ENCODE measurements around the gene EPN1.

EPN1 gene

DNA sequence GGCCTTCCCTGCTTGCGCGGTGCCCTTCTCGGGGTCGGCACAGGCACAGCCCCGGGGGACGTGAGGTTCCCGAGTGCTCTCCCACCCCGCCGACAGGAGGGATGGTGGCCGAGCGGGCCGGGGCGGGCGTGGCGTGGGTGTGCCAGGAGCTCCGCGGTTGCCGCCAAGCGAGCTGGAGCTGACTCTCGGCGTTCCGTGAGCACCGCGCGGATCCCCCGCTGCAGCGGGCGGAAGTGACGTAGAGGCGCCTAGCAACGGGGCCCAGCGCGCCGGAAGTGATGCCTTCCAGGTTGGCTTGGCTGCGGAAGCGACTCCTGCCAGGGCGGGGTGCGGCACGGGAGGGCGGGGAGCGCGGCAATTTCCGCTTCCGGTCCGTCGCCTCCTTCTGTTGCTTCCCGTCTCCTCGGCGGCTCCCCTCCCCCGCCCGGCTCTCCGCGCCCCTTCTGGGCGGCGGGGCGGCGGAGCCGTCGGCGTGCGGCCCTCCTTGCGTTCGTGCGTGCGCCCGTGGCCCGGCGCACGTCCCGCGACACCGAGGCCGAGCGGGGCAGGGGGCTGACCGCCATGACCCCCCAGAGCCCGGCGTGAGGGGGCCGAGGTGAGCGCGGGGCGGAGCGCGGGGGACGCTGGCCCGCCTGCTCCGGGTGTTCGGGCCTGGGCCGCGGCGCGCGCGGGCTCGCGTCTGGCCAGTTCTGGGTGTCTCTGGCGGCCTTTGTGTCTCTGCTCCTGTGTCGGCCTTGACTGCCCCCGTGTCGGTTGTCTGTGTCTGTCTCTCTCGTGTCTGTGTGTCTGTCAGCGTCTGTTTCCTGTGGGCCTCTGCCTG lies at the start of gene EPN1:
Gene EPN1 (plus strand): TSS at position 386 of the 820 bp plus-strand sequence. CDS start 3,402 bp downstream, outside the sequence.
- DNase-seq, result peak; percentile 96

DNA sequence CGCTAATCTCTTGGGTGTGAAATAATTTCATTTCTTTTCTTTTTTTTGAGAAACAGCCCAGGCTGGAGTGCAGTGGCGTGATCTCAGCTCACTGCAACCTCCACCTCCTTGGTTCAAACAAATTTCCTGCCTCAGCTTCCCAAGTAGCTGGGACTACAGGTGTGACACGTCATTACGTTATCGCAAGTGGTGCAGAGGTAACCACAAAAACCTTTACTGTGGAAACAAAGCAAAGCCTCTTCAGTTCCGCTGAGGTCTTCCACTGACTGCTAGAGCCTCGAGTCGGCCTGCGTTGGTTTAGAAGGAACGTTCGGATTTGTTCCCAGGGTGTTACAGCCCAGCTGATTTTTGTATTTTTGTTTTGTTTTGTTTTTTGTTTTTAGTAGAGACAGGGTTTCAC lies 48.7 kb upstream of the EPN1 start:
- no peak for DNase-seq

DNA sequence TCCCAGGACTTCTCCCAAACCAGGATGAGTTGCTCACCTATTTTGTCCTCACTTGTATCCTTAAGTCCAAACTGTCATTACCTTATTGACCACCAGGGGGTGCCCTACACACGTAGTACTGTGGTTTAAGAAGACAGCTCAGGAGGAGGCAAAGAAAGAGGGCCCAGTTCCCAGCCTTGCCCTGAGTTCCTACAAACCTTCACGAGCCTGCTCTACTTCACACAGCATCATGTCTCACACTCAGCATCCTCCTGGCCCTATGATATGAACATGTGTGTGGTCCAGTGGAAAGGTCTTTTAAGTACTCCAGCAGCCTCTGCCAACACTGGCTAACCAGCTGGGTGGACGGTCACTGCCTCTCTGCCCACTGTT lies 42.6 kb upstream of the EPN1 start:
- peak; percentile 83 for DNase-seq

DNA sequence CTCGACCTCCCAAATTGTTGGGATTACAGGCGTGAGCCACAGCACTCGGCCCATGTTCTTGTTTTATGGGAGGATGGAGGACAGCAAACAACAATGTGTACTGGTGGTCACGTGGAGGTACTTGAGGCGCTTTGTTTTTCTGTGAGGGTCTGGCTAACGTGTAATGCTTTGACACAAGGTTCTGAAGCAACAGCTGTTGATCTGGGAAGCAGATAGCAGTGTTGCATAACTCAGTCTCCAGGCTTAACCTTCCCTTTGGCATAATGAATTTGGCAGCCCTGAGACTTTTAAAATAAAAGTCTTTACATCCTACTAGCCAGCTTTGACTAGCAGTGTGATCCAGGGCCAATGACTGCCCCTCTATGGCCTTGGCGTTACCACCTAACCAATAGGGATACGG lies 41.2 kb upstream of the EPN1 start:
- no peak for DNase-seq

DNA sequence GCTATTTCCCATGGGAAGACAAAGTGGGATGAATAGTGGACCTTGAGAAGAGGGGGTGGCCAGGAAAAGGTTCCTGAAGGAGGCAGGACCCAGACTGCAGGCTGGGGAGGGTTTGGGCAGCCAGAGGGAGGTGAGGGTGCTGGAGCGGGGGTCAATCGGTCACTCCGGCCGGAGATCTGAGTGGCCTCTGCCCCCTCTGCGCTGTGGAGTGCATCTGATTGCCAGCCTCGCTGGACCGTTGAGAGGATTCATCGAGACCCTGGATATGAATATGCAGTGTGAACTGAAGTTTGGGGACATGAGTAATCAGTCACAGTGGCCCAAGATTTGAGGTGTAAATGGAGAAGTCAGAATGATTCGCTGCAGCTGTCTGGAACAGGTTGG lies 39.7 kb upstream of the EPN1 start:
- DNase-seq, result no peak

DNA sequence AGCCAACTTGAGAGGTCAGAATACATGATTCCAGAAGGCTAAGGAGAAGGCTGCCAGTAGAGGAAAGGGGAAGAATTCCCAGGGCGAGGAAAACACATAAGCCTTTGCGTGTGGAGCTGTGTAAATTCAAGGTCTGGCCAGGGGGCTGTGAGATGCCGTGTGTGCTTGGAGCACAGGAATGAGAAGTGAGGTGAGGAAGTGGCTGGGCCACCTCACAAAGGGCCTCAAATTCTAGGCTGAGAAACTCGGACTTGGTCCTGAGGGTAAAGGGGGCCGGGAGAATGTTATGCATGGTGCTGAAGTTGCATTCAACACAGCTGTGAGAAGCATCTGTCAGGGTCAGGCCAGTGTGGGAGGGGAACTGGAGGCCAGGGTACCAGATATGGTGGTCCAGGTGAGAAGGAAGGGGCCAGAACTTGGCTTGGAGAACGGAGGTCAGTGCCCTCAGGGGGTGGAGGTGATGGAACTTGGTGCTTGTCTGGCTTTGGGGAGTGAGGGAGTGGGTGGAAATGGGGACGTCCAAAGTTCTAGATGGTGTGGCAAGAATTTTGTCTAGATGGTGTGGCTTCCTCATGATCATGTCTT lies 39.1 kb upstream of the EPN1 start:
- DNase-seq, result no peak

DNA sequence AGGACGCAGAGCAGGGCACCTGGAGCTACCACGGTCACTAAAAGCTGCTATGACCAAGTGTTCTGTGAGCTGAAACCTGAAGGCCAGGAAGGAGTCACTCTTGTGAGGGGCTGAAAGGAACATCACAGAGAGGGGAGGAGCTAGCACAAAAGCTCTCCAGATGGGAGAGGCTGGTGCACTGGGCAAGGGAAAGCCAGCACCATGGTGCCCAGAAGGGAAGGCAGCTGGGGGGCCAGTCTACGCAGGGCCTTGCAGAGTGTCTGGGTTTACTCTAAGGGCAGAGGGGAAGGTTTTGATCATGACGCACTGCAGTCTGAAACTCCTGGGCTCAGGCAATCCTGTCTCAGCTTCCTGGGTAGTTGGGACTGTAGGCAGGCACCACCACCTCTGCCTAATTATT lies 38.3 kb upstream of the EPN1 start:
- DNase-seq, result no peak

DNA sequence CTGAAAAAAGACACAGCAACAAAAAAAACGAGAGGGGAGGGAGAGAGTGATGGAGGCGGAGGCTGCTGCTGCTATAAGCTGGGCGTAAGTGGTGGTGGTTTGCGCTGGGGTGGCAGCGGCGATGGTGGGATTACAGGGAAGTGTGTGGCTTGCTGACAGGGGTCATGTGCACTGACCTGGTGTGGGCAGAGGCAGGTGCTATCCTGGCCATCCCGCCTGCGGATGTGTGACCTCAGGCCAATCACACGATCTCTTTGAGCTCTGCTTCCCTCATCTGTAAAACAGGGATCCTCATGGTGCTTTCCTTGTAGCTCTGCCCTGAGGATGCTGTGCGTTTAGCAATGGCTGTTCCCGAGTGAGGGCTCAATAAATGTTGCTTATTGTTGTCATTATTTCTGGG lies 37.5 kb upstream of the EPN1 start:
- DNase-seq, result no peak

DNA sequence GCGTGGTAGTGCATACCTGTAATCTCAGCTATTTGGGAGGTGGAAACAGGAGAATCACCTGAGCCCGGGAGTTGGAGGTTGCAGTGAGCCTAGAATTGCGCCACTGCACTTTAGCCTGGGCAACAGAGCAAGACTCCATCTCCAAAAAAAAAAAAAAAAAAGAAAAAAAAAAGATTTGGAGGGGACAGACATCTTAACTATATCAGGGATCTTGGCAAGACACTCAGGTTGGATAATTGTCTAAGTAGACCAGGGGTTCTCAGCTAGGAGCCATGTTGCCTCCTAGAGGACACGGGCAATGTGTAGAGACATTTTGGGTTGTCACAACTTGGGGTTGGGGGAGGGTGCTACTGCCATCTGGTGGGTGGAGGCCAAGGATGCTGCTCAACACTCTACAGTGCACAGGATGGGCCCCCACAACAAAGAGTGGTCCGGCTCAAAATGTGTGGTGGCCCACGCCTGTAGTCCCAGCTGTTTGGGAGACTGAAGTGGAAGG lies 36.1 kb upstream of the EPN1 start:
- no peak for DNase-seq

DNA sequence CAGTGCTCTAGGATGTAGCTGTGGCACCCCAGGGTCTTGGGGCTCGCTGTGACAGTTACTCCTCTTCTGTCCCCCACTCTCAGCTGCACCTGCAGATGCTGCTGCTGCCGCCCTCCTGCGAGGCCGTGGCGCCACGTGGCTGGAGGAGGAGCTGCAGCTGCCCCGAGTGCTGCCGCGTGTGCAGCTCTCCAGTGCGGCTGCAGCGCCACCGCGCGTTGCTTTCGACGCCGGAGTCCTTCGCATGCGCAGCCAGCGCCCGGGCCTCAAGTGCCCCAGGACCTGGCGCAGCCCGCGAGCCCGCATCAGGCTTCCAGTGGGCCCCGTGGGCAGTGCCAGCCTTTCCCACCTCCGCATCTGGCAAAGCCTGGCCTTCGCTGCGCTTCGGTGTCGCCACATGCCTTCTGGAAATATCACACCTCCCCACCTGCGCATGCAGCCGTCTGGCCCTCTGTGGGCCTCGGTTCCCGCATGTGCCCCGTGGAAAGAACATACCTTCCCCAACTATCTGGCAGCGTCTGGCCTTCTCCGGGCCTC lies 34.9 kb upstream of the EPN1 start:
- DNase-seq, result peak; percentile 83

DNA sequence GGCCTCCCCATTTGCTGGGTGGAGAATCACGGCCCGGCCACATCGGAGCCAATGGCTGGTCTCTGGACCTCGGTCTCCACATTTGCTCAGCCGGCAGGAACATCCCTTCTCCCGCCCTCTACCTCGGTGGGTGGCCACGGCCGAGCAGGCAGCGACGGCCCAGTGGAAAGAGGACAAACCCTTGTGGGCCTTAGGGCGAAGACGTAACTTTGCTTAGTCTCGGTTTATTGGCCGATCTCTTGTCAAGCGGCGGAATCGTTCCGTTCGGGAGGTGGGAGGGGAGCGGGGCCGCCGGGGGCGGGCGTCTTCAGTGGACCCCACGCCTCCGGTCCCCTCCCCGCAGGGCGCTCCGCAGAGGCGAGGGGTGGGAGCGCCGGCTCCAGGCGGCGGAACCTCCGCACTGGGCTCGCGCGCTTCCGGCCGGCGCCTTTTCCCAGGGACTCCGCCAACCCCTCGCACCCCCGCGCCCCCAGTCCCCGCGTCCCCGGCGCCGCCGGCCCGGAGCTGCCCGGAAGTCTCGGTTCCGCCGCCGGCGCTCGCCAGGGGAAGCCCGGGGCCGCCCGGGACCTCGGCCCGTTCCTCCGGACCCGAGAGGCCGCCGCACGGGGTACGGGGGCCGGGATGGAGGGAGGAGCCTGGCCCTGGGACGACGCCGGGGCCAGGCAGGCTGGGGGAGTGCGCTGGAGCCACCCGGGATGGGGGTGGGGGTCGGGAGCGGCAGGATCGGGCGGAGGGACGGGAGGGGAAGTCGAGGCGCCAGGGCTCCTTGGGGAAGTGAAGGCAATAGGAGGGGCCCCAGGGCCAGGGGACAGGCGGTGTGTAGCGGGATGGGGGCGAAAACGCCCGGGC lies 34.2 kb upstream of the EPN1 start, which contains the start of gene ZNF580:
Gene ZNF580 (plus strand): TSS at position 426 of the 849 bp plus-strand sequence. CDS start 1,507 bp downstream, outside the sequence.
- peak; percentile 79 for DNase-seq

DNA sequence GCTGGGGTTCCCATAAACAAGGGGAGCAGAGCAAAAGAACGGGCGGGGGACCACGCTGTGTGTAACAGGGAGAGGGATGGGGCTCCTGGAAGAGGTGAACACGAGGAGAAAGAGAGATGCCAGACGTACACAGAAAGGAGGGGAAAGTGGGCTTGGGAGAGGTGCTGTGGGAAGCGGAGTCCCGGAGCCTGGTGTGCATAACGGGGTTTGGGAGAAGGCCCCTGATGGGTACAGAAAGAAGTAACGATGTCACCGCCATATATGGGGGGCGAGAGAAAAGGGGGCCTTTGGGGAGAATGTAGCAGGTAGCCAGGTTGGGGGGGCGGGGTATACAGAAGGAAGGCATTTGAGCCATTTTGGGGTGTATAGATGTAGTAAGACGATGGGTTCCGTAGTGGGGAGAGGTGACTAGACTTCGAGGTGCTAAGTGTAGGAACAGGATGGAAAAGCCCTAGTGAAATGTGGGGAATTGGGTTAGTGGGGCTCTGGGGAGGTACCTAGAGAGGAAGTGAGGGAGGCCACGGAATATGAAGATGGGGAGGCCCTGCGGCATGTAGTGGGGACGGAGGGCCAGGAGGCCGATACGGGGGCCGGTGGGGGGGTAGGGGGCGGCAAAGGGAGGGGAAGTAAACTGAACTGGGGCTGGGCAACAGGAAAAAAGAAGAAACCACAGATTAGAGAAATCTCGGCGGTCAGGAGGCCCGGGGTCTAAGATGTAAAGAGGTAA lies 33.4 kb upstream of the EPN1 start:
- DNase-seq, result peak; percentile 34

DNA sequence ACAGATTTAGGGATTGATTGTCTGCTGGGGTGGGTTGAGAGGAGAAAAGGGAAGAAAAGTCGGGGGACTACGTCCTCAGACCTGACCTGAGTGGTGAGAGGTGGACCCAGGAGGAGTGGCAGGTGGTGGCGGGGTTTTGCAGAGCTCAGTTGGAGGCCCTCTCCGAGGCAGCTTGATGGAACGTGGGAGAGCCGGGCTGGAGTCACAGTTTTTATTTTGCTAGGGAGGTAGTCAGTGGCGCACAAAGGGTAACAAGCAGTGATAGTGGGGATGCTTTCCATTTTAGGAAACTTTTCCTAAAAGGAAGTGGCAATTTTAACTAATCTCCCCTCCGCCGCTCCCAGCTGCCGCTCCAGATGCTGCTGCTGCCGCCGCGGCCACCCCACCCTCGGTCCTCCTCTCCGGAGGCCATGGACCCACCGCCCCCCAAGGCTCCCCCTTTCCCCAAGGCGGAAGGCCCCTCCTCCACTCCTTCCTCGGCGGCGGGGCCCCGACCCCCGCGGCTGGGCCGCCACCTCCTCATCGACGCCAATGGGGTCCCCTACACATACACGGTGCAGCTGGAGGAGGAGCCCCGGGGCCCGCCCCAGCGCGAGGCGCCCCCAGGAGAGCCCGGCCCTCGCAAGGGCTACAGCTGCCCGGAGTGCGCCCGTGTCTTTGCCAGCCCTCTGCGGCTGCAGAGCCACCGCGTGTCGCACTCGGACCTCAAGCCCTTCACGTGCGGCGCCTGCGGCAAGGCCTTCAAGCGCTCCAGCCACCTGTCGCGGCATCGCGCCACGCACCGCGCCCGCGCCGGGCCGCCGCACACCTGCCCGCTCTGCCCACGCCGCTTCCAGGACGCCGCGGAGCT lies 32.6 kb upstream of the EPN1 start:
- no peak for DNase-seq

DNA sequence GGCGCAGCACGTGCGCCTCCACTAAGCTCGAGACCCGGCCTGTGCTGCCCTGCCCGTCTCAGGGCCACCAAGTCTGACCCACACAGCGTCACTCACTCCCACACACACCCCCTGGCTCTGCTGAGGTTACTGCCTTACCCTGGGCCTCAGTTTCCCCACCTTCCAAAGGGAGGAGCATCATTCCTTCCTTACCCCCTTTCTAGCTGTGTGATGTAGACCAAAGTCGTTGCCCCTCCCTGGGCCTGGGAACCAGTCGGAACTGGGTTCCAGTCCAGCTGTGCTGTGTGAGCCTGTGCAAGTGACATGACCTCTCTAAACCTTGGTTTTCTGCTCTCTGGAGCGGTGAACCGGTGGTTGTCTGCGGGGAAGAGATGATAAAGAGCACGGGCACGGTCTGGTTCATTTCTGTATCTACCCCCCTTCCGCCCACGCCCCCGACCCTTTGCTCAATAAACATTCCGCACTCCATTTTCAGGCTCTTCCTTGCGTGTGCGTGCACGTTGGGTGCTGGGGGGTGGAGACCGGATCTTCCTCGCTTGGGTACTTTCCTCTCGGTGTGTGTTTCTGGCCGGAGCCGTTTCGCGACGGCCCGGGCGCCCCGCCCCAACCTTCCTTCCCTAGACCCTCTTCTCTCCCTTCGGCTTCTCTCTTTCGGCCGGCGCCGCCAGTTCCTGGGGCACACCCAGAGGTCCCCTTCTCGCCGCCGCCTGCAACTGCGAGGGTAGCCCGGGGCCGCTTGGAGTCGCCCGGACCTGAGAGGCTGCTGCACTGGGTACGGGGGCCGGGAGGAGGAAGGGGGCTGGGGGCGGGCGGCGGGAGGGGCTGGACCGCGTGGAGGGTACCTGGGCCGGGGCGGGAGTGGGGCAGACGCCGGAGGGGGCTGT lies 31.8 kb upstream of the EPN1 start, which contains the start of gene ZNF581:
Gene ZNF581 (plus strand): TSS at position 647 of the 884 bp plus-strand sequence. CDS start 923 bp downstream, outside the sequence.
- DNase-seq, result peak; percentile 89

DNA sequence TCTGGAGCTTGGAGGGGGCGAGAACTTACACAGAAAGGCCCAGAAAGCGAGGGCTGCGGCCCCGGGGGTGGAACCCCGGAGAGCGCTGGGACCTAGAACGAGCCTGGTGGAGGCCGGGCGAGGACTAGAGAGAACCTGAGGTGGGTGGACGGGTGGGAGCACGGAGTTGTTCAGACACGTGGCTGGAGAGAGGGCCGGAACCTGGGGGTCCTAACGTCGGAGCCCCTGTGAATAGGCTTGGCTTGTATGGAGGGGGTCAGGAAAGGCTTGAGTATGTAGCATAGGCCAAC lies 31.2 kb upstream of the EPN1 start:
- DNase-seq, result no peak

DNA sequence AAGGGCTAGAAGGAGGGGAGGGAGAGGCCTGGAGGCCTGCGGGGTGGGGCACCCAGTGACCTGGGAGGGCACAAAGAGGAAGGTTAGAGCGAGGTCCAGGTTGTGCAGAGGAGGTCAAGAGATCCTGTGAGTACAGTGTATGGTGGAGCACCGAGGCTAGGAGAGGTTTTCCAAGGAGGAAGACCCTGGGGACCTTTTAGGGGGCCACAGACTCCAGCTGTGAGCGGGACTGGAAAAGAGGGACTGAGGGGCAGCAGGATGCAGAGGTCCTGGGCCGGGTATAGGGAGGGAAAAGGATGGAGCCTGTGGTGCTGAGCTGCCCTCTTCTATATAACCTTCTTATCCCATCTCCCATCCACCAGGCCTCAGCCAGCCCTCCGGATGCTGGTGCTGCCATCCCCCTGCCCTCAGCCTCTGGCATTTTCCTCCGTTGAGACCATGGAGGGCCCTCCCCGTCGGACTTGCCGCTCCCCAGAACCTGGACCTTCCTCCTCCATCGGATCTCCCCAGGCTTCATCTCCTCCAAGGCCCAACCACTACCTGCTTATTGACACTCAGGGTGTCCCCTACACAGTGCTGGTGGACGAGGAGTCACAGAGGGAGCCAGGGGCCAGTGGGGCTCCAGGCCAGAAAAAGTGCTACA lies 30.7 kb upstream of the EPN1 start:
- DNase-seq, result no peak

DNA sequence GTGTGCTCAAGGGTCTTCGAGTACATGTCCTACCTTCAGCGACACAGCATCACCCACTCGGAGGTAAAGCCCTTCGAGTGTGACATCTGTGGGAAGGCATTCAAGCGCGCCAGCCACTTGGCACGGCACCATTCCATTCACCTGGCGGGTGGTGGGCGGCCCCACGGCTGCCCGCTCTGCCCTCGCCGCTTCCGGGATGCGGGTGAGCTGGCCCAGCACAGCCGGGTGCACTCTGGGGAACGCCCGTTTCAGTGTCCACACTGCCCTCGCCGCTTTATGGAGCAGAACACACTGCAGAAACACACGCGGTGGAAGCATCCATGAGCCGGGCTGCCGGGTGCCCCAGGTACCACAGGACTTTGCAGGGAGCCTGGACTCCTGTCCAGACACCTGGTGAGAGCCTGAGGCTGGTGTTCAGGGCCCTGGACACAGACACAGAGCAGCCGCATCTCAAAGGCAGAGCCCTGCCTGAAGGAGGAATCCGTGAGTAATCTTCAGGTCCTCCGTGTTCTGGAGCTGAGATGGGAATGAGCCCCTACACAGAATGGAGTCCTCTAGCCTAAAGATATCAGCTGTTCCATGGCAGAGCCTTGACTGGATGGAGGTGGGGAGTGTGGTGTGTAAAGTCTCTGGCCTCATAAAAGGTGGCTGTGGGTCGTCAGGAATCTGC lies 30.0 kb upstream of the EPN1 start:
- DNase-seq, result no peak

DNA sequence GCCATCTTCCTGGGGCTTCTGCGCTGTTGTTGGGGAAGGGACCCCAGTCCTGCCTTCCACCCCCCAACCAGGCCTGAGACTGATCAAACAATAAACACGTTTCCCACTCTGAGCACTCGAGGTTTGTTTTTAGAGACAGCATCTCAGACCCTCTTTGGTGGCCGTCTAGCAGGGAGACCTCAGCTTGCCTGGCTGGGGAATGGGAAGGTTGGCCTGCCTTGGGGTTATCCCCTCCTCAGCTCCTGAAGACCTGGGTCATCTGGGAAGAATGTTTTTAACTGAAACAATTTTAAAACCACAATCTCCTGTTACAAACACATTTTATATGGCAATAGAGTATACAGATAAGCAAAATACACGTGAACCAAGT lies 29.5 kb upstream of the EPN1 start:
- DNase-seq, result no peak

Data from retina (tissue), 1 donor.